HEK293 (cell line): ENCODE results near the gene TXNDC15.

Experiments
- CTCF ChIA-PET: fragments of 350-600 bp; formaldehyde crosslinking; extraction: SDS; loops from one replicate; lab custom pipeline; 2021; ENCODE audit warnings: antibody characterized with exemption; lab: Yijun Ruan, JAX
- POLR2A ChIA-PET: fragments of 300-600 bp; formaldehyde crosslinking; extraction: SDS; loops from one replicate; lab custom pipeline; 2020; ENCODE audit warnings: antibody characterized with exemption, inconsistent platforms; lab: Yijun Ruan, JAX
- H3K27ac ChIP-seq: fragments of 200-500 bp; sonication (Bioruptor generic); 2 replicates; pipeline ENCODE4 v1.5.1; 2014; ENCODE audit warnings: low read depth, low read length, control low read depth, inconsistent platforms; ENCODE audit errors: extremely low read depth
- H3K36me3 ChIP-seq, 2 experiments: fragments of 200-500 bp in 1 of 2; sonication (Bioruptor generic) in 1 of 2; 1 replicate in 1 of 2; 2 replicates in 1 of 2; pipeline ENCODE4 v1.5.1; 2014 to 2017; ENCODE audit warnings: inconsistent platforms in 2 of 2, low read length in 2 of 2; ENCODE audit not compliant: control insufficient read depth in 2 of 2, insufficient read depth in 1 of 2
- H3K4me1 ChIP-seq: fragments of 200-500 bp; sonication (Bioruptor generic); 2 replicates; pipeline ENCODE4 v1.5.1; 2014; ENCODE audit warnings: mild to moderate bottlenecking, low read length, inconsistent platforms; ENCODE audit not compliant: control insufficient read depth, insufficient read depth
- H3K4me3 ChIP-seq: 2 replicates; pipeline ENCODE4 v1.5.1; 2011; ENCODE audit warnings: low read depth, mild to moderate bottlenecking, control low read depth, low read length, moderate library complexity
- H3K9me3 ChIP-seq: fragments of 200-500 bp; sonication (Bioruptor generic); 2 replicates; pipeline ENCODE4 v1.5.1; 2014; ENCODE audit warnings: low read depth, low read length, inconsistent platforms; ENCODE audit not compliant: control insufficient read depth, insufficient read depth
- HOXD13 ChIP-seq: sonication (generic); formaldehyde crosslinking; IDR thresholded peaks from 2 replicates; pipeline ENCODE4 v1.8.0; 2022; ENCODE audit warnings: missing genetic modification reagents, borderline replicate concordance
- MYNN ChIP-seq: fragments of 450-650 bp; formaldehyde crosslinking; IDR thresholded peaks from 2 replicates; pipeline ENCODE4 v1.5.1; 2016; ENCODE audit warnings: missing biosample characterization, missing genetic modification characterization, borderline replicate concordance
- PRDM1 ChIP-seq: fragments of 450-650 bp; formaldehyde crosslinking; IDR thresholded peaks from 2 replicates; pipeline ENCODE4; 2016; ENCODE audit warnings: missing biosample characterization, missing genetic modification characterization
- ZBTB1 ChIP-seq: fragments of 450-650 bp; formaldehyde crosslinking; IDR thresholded peaks from 2 replicates; pipeline ENCODE4 v1.5.1; 2016; ENCODE audit warnings: missing biosample characterization, missing genetic modification characterization
- ZNF114 ChIP-seq: fragments of 450-650 bp; formaldehyde crosslinking; IDR thresholded peaks from 2 replicates; pipeline ENCODE4 v1.5.0; 2017; ENCODE audit warnings: missing biosample characterization, missing genetic modification characterization
- ZNF121 ChIP-seq: fragments of 450-650 bp; formaldehyde crosslinking; IDR thresholded peaks from 2 replicates; pipeline ENCODE4 v1.5.1; 2016; ENCODE audit warnings: missing biosample characterization, missing genetic modification characterization
- ZNF174 ChIP-seq: fragments of 450-650 bp; formaldehyde crosslinking; IDR thresholded peaks from 2 replicates; pipeline ENCODE4 v1.5.0; 2017; ENCODE audit warnings: missing biosample characterization, mild to moderate bottlenecking, missing genetic modification characterization
- ZNF184 ChIP-seq: fragments of 450-650 bp; IDR thresholded peaks from 2 replicates; pipeline ENCODE4 v1.5.1; 2018; ENCODE audit warnings: missing biosample characterization, mild to moderate bottlenecking, missing genetic modification characterization
- ZNF221 ChIP-seq: fragments of 450-650 bp; formaldehyde crosslinking; IDR thresholded peaks from 2 replicates; pipeline ENCODE4 v1.5.1; 2017; ENCODE audit warnings: missing biosample characterization, missing genetic modification characterization, borderline replicate concordance
- ZNF324 ChIP-seq: fragments of 450-650 bp; formaldehyde crosslinking; IDR thresholded peaks from 2 replicates; pipeline ENCODE4 v1.5.1; 2016; ENCODE audit warnings: missing biosample characterization, missing genetic modification characterization
- ZNF560 ChIP-seq: fragments of 450-650 bp; formaldehyde crosslinking; IDR thresholded peaks from 2 replicates; pipeline ENCODE4 v1.5.1; 2017; ENCODE audit warnings: missing biosample characterization, missing genetic modification characterization, borderline replicate concordance
- ZNF561 ChIP-seq: fragments of 450-650 bp; IDR thresholded peaks from 2 replicates; pipeline ENCODE4 v1.5.1; 2018; ENCODE audit warnings: missing biosample characterization, missing genetic modification characterization, borderline replicate concordance
- ZNF596 ChIP-seq: fragments of 450-650 bp; IDR thresholded peaks from 2 replicates; pipeline ENCODE4 v1.5.0; 2018; ENCODE audit warnings: missing biosample characterization, mild to moderate bottlenecking, missing genetic modification characterization, moderate library complexity
- ZNF660 ChIP-seq: fragments of 450-650 bp; IDR thresholded peaks from 2 replicates; pipeline ENCODE4 v1.5.1; 2018; ENCODE audit warnings: missing biosample characterization, mild to moderate bottlenecking, missing genetic modification characterization
- ZNF664 ChIP-seq: fragments of 450-650 bp; formaldehyde crosslinking; IDR thresholded peaks from 2 replicates; pipeline ENCODE4 v1.5.1; 2016; ENCODE audit warnings: missing biosample characterization, missing genetic modification characterization
- ZNF701 ChIP-seq: fragments of 450-650 bp; formaldehyde crosslinking; IDR thresholded peaks from 2 replicates; pipeline ENCODE4 v1.5.1; 2016; ENCODE audit warnings: missing biosample characterization, missing genetic modification characterization
- ZNF76 ChIP-seq: fragments of 450-650 bp; formaldehyde crosslinking; IDR thresholded peaks from 2 replicates; pipeline ENCODE4; 2016; ENCODE audit warnings: low read depth, missing biosample characterization, missing genetic modification characterization, borderline replicate concordance
- TF ChIP-seq, protein P1 (sequence below): fragments of 450-650 bp; formaldehyde crosslinking; IDR thresholded peaks from 2 replicates; pipeline ENCODE4 v1.5.1; 2017; ENCODE audit warnings: missing biosample characterization, missing genetic modification characterization
- TF ChIP-seq, protein P2 (sequence below): fragments of 450-650 bp; formaldehyde crosslinking; conservative IDR thresholded peaks from 2 replicates; pipeline ENCODE4 v1.5.1; 2016; ENCODE audit warnings: low read depth, missing biosample characterization, missing genetic modification characterization

TXNDC15 gene

DNA sequence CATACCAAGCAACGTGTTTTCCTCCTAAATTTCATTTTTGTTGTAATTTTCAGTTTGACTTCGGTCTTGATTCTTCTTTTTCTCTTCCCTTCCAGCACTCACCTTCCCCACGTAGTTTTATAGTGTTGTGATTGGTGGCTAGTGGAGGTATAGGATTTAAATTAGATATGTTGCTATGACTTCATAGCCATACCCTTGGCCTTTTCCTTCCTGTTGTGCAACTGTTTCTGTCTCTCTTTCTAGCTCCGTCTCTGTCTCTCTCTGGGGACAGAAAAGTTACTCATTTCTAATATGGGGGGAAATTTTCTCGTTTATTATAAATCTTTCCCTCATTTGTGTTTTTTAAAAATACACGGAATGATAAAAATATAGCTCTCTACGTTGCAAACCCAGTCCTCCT, 49.0 kb upstream of the TXNDC15 start:
- H3K4me1 ChIP-seq: no peaks in the 10 kb centered on the region
- ChIA-PET CTCF (interaction anchor here (0.7 to 1.2 kb wide), 3 partner anchors 80 to 741 kb away, joined by 3 read pairs; partner anchors contain the start of gene PCBD2), POLR2A (interaction anchor here (1.5 kb wide), 1 partner anchor 20 kb away, joined by 5 read pairs; the partner anchor contains the start of gene C5orf24)
- peaks cover 61 to 85% of the 10 kb centered on the region in 2 experiments for H3K36me3 ChIP-seq
- no peak overlapping the region for H3K27ac ChIP-seq
- no peaks in the 10 kb centered on the region for H3K9me3 ChIP-seq
- peak; percentile 72 for TF ChIP-seq ZNF664 (tag by site-specific recombination)
- TF ChIP-seq ZNF174 (tag by site-specific recombination): no peak
- H3K4me3 ChIP-seq: no peak overlapping the region

DNA sequence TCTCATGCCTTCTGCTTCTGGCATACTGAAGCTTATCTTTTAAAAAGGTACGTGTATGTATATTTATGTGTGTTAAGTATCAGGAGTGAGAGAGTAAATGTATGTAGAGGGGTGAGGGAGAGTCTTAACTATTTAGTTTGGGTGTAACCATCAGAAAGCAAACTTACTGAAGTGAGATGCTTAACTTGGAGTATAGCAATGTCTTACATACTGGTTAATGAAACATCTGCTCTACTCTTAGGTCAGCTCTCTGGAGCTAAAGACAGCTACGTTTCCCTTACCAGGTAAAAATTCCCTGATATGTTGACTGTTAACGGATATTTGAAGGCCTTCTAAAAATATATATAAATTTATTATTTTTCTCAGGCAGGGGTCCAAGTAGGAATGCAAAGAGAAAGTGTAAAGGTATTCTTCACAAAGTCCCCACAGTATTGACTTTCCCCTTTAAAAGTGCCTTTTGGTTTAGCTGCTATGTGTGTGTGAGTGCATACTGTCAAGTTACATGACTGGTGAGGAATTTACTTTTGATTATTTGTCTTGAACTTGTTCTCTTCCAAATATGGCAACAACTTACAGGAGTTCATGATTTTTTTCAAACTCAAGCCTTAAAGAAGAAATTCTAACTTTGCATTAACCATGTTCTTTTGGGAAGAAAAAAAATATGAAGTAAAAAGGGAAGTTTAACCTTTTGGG, 40.7 kb upstream of the TXNDC15 start:
- CTCF ChIA-PET: interaction anchor here (0.6 to 1.1 kb wide), 2 partner anchors 29 to 84 kb away, joined by 3 read pairs; no protein-coding TSS in a partner anchor
- Histone ChIP-seq H3K36me3 (peaks cover 57 to 62% of the 10 kb centered on the region in 2 experiments), H3K4me1 (no peaks in the 10 kb centered on the region), H3K4me3 (no peak overlapping the region), H3K27ac (no peak overlapping the region), H3K9me3 (no peaks in the 10 kb centered on the region)
- TF ChIP-seq ZNF660 (tag by site-specific recombination) (no peak), PRDM1 (peak; percentile 51; the same call in 1 of the 2 replicates)
- POLR2A ChIA-PET: no interaction called here

DNA sequence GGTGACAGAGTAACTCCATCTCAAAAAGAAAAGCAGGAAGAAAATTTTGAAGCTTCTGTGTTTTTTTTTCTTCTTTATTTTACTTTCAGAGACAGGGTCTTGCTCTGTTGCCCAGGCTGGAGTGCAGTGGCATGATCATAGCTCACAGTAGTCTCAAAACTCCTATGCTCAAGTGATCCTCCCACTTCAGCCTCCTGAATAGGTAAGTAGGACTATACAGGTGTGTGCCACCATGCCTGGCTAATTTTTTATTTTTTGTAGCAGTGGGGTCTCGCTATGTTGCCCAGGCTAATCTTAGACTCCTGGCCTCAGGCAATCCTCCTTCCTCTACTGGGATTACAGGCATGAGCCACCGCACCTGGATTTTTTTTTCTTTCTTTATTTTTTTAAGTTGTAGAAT, 38.5 kb upstream of the TXNDC15 start:
- CTCF ChIA-PET: interaction anchor here (0.6 kb wide), 2 partner anchors 33 to 410 kb away, joined by 3 to 5 read pairs; no protein-coding TSS in a partner anchor
- POLR2A ChIA-PET: interaction anchor here (1.3 kb wide), 2 partner anchors 10 kb away, joined by 4 to 6 read pairs; partner anchors contain the start of gene C5orf24
- Histone ChIP-seq H3K4me1 (no peaks in the 10 kb centered on the region), H3K27ac (no peak overlapping the region), H3K4me3 (no peak overlapping the region), H3K36me3 (peaks cover 44 to 69% of the 10 kb centered on the region in 2 experiments), H3K9me3 (no peaks in the 10 kb centered on the region)
- TF ChIP-seq ZBTB1 (tag by site-specific recombination) (no peak), ZNF121 (tag by site-specific recombination) (peak; percentile 96), ZNF76 (no peak), ZNF184 (tag by site-specific recombination) (no peak), ZNF560 (tag by site-specific recombination) (no peak), ZNF701 (tag by site-specific recombination) (no peak), ZNF324 (tag by site-specific recombination) (no peak)

DNA sequence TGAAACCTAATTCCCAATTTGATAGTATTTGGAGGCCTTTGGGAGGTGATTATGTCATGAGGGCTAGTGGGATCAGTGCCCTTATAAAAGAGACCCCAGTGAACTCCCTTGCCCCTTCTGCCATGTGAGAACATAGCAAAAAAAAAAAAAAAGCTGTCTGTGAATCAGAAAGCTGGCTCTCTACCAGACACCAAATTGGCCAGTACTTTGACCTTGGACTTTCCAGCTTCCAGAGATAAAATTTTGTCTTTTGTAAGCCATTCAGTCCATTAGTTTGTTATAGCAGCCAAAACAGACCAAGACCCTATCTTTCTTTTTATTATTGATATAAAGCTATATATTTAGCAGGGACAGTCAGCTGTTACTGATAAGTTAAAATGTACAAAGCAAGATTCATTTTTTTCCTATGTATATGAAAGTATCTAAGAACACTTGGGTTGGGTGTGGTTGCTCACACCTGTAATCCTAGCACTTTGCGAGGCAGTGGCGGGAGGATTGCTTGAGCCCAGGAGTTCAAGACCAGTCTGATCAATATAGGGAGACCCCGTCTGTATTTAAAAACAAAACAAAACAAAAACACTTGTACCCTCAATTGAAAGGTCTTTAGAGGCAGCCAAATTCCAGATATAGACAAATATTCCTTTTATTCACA, 36.5 kb upstream of the TXNDC15 start:
- H3K9me3 ChIP-seq: no peaks in the 10 kb centered on the region
- H3K4me1 ChIP-seq: no peaks in the 10 kb centered on the region
- H3K4me3 ChIP-seq: no peak overlapping the region
- peaks cover 38 to 64% of the 10 kb centered on the region in 2 experiments for H3K36me3 ChIP-seq
- POLR2A ChIA-PET: interaction anchor here (0.6 kb wide), 2 partner anchors 30 to 335 kb away, joined by 3 to 4 read pairs; no protein-coding TSS in a partner anchor
- no peak overlapping the region for H3K27ac ChIP-seq
- CTCF ChIA-PET: interaction anchor here (0.8 kb wide), 1 partner anchor 67 kb away, joined by 3 read pairs; the partner anchor contains the start of gene PCBD2
- no peak for TF ChIP-seq ZNF114 (tag by site-specific recombination)
- TF ChIP-seq ZNF561 (tag by site-specific recombination): no peak
- no peak for TF ChIP-seq HOXD13
- TF ChIP-seq, protein P1, sequence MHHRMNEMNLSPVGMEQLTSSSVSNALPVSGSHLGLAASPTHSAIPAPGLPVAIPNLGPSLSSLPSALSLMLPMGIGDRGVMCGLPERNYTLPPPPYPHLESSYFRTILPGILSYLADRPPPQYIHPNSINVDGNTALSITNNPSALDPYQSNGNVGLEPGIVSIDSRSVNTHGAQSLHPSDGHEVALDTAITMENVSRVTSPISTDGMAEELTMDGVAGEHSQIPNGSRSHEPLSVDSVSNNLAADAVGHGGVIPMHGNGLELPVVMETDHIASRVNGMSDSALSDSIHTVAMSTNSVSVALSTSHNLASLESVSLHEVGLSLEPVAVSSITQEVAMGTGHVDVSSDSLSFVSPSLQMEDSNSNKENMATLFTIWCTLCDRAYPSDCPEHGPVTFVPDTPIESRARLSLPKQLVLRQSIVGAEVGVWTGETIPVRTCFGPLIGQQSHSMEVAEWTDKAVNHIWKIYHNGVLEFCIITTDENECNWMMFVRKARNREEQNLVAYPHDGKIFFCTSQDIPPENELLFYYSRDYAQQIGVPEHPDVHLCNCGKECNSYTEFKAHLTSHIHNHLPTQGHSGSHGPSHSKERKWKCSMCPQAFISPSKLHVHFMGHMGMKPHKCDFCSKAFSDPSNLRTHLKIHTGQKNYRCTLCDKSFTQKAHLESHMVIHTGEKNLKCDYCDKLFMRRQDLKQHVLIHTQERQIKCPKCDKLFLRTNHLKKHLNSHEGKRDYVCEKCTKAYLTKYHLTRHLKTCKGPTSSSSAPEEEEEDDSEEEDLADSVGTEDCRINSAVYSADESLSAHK: no peak
- no peak for TF ChIP-seq ZNF596 (tag by site-specific recombination)
- TF ChIP-seq ZNF221 (tag by site-specific recombination): no peak
- no peak for TF ChIP-seq MYNN (tag by site-specific recombination)
- TF ChIP-seq, protein P2, sequence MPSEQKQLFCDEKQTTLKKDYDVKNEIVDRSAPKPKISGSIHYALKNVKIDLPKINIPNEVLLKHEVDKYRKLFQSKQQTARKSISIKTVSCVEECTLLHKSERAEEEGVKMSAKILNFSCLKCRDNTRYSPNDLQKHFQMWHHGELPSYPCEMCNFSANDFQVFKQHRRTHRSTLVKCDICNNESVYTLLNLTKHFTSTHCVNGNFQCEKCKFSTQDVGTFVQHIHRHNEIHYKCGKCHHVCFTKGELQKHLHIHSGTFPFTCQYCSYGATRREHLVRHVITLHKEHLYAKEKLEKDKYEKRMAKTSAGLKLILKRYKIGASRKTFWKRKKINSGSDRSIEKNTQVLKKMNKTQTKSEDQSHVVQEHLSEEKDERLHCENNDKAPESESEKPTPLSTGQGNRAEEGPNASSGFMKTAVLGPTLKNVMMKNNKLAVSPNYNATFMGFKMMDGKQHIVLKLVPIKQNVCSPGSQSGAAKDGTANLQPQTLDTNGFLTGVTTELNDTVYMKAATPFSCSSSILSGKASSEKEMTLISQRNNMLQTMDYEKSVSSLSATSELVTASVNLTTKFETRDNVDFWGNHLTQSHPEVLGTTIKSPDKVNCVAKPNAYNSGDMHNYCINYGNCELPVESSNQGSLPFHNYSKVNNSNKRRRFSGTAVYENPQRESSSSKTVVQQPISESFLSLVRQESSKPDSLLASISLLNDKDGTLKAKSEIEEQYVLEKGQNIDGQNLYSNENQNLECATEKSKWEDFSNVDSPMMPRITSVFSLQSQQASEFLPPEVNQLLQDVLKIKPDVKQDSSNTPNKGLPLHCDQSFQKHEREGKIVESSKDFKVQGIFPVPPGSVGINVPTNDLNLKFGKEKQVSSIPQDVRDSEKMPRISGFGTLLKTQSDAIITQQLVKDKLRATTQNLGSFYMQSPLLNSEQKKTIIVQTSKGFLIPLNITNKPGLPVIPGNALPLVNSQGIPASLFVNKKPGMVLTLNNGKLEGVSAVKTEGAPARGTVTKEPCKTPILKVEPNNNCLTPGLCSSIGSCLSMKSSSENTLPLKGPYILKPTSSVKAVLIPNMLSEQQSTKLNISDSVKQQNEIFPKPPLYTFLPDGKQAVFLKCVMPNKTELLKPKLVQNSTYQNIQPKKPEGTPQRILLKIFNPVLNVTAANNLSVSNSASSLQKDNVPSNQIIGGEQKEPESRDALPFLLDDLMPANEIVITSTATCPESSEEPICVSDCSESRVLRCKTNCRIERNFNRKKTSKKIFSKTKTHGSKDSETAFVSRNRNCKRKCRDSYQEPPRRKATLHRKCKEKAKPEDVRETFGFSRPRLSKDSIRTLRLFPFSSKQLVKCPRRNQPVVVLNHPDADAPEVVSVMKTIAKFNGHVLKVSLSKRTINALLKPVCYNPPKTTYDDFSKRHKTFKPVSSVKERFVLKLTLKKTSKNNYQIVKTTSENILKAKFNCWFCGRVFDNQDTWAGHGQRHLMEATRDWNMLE: no peak
